ENCODE data around the gene VPS37B.

DNA sequence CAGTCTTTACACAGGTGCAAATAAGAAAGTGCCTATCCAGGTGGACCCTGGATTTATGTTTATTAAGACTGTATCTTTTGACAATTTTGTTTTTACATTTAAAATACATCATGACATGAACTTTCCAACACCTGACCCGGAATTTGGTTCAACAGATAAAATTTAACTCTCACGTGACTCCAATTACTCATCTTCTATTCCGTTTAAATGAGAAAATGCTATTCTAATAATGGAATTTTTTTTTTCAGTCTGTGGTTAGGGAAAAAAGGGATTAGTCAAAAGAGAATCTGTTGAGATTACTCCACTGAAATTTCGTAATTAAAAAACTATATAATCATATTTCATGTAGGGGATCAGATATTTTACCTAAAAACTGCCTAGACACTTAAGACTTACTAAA, 11.1 kb downstream of the VPS37B start:
- TF ChIP-seq ESRRG (CRISPR knock-in tag; IDR thresholded peaks at IDR 0.05): no peak
- TF ChIP-seq TOX (CRISPR knock-in tag; IDR thresholded peaks at IDR 0.05; ENCODE audit: borderline replicate concordance): no peak
- TF ChIP-seq, protein P1, sequence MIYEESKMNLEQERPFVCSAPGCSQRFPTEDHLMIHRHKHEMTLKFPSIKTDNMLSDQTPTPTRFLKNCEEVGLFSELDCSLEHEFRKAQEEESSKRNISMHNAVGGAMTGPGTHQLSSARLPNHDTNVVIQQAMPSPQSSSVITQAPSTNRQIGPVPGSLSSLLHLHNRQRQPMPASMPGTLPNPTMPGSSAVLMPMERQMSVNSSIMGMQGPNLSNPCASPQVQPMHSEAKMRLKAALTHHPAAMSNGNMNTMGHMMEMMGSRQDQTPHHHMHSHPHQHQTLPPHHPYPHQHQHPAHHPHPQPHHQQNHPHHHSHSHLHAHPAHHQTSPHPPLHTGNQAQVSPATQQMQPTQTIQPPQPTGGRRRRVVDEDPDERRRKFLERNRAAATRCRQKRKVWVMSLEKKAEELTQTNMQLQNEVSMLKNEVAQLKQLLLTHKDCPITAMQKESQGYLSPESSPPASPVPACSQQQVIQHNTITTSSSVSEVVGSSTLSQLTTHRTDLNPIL (CRISPR knock-in tag; IDR thresholded peaks at IDR 0.05; ENCODE audit: low read depth): no peak
- TF ChIP-seq ZNF8 (CRISPR knock-in tag; IDR thresholded peaks at IDR 0.05): no peak
- no peak for TF ChIP-seq BACH2 (CRISPR knock-in tag; IDR thresholded peaks at IDR 0.05; ENCODE audit: borderline replicate concordance)
- no peak for TF ChIP-seq RARB (CRISPR knock-in tag; IDR thresholded peaks at IDR 0.05)
- no peak for TF ChIP-seq ZNF565 (CRISPR knock-in tag; conservative IDR thresholded peaks at IDR 0.05; ENCODE audit: low read depth)
- no peak for TF ChIP-seq ZC3H10 (CRISPR knock-in tag; IDR thresholded peaks at IDR 0.05)
- no peak for TF ChIP-seq CSRNP3 (CRISPR knock-in tag; IDR thresholded peaks at IDR 0.05)
- no peak for TF ChIP-seq PPARA (CRISPR knock-in tag; IDR thresholded peaks at IDR 0.05; ENCODE audit: borderline replicate concordance)
- no peak for TF ChIP-seq GLIS3 (CRISPR knock-in tag; IDR thresholded peaks at IDR 0.05)

All from SK-N-SH treated with all-trans-retinoic acid at 6 μM for 48 hours (cell line).